ENCODE results near the gene C17orf78.

DNA sequence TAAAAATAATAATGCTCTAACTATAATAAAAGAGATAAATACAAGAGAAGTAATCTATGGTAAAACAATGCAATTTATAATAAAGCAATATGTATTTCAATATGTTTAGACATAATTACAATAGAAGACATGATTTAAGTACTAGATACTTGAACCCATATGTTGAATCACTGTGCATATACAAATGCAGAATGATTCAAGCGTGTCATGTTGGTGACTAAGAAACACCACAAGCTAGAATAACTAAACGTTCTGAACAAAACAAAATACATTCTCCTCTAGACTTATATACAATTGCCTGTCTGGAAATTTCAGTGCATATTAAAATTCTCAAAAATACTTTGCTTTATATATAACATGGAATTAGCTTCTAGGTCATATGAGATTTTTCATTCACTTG is 42.1 kb downstream of the C17orf78 start:
- TF ChIP-seq POLR2AphosphoS5 (IDR thresholded peaks at IDR 0.05; ENCODE audit: low read depth, low read length), result no peak
- no peak for TF ChIP-seq TAF1 (IDR thresholded peaks at IDR 0.05; ENCODE audit: borderline replicate concordance, insufficient read depth, low read length)
- TF ChIP-seq, protein P1, sequence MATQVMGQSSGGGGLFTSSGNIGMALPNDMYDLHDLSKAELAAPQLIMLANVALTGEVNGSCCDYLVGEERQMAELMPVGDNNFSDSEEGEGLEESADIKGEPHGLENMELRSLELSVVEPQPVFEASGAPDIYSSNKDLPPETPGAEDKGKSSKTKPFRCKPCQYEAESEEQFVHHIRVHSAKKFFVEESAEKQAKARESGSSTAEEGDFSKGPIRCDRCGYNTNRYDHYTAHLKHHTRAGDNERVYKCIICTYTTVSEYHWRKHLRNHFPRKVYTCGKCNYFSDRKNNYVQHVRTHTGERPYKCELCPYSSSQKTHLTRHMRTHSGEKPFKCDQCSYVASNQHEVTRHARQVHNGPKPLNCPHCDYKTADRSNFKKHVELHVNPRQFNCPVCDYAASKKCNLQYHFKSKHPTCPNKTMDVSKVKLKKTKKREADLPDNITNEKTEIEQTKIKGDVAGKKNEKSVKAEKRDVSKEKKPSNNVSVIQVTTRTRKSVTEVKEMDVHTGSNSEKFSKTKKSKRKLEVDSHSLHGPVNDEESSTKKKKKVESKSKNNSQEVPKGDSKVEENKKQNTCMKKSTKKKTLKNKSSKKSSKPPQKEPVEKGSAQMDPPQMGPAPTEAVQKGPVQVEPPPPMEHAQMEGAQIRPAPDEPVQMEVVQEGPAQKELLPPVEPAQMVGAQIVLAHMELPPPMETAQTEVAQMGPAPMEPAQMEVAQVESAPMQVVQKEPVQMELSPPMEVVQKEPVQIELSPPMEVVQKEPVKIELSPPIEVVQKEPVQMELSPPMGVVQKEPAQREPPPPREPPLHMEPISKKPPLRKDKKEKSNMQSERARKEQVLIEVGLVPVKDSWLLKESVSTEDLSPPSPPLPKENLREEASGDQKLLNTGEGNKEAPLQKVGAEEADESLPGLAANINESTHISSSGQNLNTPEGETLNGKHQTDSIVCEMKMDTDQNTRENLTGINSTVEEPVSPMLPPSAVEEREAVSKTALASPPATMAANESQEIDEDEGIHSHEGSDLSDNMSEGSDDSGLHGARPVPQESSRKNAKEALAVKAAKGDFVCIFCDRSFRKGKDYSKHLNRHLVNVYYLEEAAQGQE (IDR thresholded peaks at IDR 0.05; ENCODE audit: insufficient read depth in 1 of 2, low read depth in 2 of 2, low read length in 2 of 2), result no peak
